Bronchial epithelial cell (primary cell): ENCODE data around the gene MRPL53. TPM values are rescaled to one million over a fixed set of nuclear protein-coding genes. Genes with fewer than 3 reads are reported as not detected.

Experiments used
- DNase-seq: peaks from one replicate; pipeline ENCODE4 v3.0.0-alpha.2; 2010; ENCODE audit warnings: low read depth
- FAIRE-seq: peaks from 2 replicates; lab custom pipeline; 2011; peaks lifted over from hg19 to GRCh38; lab: Jason Lieb, UNC
- H3K27me3 ChIP-seq: 2 replicates; pipeline ENCODE4 v1.5.1; 2011; ENCODE audit warnings: low read length; ENCODE audit not compliant: control insufficient read depth, insufficient read depth
- H3K36me3 ChIP-seq: 2 replicates; pipeline ENCODE4 v1.5.1; 2011; ENCODE audit warnings: low read length; ENCODE audit not compliant: control insufficient read depth, insufficient read depth
- H3K4me3 ChIP-seq: 2 replicates; pipeline ENCODE4 v1.5.1; 2011; ENCODE audit warnings: mild to moderate bottlenecking, low read depth, low read length, control low read depth
- total RNA-seq: library from RNA; depleted of rRNA; stranded (reverse); fragments of >200 nt; gene quantifications from 2 replicates; pipeline ENCODE4 v1.2.1, GENCODE V29; 2014
- TF ChIP-seq, protein P1 (sequence below): IDR thresholded peaks from 2 replicates; pipeline ENCODE4 v1.5.1; 2011; ENCODE audit warnings: mild to moderate bottlenecking, moderate library complexity, low read length, control low read depth, inconsistent platforms; ENCODE audit not compliant: insufficient read depth, severe bottlenecking

Gene MRPL53
- total RNA-seq, 1 donor from 2014 or later = 57.9 TPM

DNA sequence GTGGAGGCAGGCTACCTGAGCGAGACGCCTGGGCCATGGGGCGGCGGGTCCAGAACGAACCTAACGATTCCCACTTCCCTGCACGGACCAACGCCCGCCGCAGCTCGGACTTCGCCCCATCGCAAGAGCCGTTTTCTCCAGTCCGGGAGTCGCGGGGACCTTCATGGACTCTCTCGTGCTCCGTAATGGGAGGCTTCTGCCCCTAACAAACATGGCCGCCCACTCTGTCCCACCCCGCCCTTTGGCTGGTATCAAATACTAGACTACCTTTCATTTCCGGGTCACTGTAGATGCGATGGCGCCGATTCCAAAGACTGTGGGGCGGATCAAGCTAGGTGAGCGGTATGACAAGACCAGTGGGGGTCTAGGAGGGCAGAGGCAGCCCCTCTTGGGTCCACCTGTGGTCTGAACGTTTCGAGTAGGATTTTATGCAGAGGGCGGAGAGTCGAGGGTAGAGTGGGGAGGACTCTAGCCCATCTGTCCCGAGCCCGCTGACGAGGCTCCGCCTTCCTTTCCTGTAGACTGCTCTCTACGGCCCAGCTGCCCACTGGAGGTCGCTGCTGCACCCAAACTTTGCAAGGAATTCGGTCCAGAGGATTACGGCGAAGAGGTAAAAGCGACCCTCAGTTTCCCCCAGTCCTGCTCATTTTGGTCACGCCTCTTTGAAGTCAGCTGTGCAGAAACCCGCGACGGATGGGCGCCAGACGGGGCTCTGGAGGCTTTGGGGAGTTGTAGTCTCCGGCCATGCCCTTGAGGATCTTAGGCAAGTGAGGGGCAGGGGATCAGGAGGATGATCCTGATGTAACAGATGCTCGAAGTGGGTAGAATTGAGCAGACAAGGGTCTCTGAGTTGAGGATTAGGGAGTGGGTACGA lies 10.6 kb upstream of the MRPL53 start, which contains the start of the genes CCDC142 and TTC31:
CCDC142 (minus strand) TSS at position 198 of the 874 bp plus-strand sequence; CDS start at position 37, 161 bp downstream.
TTC31 (plus strand) TSS at position 281 of the 874 bp plus-strand sequence; CDS start at position 296, 15 bp downstream.
- Histone ChIP-seq H3K4me3 (peak within 1 kb of the TSS; percentile 91), H3K27me3 (no peaks in the 10 kb centered on the region), H3K36me3 (peaks cover 6% of the 10 kb centered on the region)
- FAIRE-seq = no peak
- TF ChIP-seq, protein P1, sequence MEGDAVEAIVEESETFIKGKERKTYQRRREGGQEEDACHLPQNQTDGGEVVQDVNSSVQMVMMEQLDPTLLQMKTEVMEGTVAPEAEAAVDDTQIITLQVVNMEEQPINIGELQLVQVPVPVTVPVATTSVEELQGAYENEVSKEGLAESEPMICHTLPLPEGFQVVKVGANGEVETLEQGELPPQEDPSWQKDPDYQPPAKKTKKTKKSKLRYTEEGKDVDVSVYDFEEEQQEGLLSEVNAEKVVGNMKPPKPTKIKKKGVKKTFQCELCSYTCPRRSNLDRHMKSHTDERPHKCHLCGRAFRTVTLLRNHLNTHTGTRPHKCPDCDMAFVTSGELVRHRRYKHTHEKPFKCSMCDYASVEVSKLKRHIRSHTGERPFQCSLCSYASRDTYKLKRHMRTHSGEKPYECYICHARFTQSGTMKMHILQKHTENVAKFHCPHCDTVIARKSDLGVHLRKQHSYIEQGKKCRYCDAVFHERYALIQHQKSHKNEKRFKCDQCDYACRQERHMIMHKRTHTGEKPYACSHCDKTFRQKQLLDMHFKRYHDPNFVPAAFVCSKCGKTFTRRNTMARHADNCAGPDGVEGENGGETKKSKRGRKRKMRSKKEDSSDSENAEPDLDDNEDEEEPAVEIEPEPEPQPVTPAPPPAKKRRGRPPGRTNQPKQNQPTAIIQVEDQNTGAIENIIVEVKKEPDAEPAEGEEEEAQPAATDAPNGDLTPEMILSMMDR = peak; percentile 95
- peak; percentile 89 for DNase-seq

DNA sequence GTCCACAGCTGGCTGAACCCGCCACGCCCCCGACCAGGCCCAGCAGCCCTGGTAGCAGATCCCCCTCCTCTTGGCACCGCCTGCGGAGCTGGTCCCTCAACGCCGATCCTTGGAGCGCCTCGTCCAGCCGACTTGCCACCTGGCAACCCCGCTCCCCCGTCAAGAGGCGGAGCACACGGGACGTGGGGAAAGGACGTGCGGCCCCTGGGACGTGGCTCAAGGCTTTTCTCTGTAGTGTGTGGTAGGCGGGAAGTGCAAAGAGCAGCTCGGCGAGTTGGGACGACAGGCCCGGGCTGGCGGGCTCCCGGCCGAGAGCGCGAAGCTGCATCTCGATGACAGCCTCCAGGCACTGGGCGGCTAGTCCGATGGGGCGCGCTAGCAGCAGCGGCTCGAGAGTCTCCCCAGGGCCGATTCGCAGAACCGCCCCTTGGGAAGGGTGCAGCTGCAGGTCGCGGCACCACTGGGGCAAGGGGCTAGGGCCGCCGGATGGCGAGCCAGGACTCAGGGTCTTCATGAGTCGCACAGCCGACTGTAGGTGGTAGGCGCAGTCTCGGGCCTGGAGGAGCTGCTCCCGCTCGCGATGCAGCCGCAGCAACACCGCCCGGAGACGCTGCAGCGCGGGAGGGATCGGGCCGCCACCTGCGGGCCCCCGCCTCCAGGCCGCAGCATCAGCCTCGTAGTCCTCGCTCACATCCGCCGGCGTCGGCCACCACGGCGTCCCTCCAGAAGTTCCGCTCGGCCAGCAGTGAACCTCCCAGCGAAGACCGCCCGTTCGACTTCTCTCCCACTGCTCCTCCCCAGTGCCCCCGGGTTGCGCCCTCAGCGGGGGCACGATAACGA lies 9.7 kb upstream of the MRPL53 start:
- TF ChIP-seq, protein P1 = no peak
- DNase-seq (peak; percentile 22), FAIRE-seq (no peak)
- Histone ChIP-seq H3K36me3 (peaks cover 6% of the 10 kb centered on the region), H3K4me3 (peak overlapping the region; percentile 91), H3K27me3 (no peaks in the 10 kb centered on the region)

DNA sequence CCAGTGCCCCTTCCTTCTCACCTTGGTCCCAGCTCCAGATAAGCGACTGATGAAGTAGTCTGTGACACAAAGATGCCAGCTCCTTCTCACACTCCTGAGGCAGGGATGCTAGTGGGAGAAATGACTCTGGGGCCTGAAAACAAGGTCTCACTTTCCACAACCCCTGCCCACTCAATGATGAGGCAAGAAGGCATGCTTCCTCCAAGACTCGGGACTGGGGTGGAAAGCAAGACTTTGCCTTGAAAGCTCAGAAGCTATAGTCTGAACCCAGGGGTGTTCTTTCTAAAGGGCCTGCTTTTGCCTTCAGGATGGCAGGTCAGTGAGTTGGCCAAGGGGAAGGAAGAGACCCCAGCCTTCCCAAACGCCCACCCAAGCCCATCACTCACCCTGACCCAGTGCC lies 9.0 kb upstream of the MRPL53 start:
- no peaks in the 10 kb centered on the region for H3K27me3 ChIP-seq
- FAIRE-seq (no peak), DNase-seq (no peak)
- H3K36me3 ChIP-seq = peaks cover 8% of the 10 kb centered on the region
- H3K4me3 ChIP-seq = peak overlapping the region; percentile 91
- TF ChIP-seq, protein P1 = no peak

DNA sequence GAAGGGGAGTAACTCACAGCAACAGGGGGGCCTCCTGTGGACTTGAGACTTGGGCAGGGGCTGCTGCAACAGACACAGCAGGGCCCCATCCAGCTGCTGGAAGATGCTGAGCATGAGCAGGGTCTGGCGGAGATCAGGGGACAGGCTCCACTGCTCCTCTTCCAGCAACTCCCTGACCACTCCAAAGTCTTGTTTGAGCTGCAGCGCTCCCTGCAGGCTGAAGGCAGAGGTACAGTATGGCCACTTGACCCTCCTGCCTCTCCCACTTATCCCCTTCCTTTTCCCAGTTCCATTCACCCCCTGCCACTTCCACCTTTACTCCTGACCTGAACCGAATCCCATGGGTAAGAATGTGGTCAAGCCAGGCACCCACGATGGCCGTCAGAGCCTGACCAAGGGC lies 2.4 kb upstream of the MRPL53 start:
- H3K27me3 ChIP-seq = no peaks in the 10 kb centered on the region
- H3K36me3 ChIP-seq = peaks cover 6% of the 10 kb centered on the region
- no peak for DNase-seq
- H3K4me3 ChIP-seq = no peak overlapping the region
- TF ChIP-seq, protein P1 = peak; percentile 44
- no peak for FAIRE-seq

DNA sequence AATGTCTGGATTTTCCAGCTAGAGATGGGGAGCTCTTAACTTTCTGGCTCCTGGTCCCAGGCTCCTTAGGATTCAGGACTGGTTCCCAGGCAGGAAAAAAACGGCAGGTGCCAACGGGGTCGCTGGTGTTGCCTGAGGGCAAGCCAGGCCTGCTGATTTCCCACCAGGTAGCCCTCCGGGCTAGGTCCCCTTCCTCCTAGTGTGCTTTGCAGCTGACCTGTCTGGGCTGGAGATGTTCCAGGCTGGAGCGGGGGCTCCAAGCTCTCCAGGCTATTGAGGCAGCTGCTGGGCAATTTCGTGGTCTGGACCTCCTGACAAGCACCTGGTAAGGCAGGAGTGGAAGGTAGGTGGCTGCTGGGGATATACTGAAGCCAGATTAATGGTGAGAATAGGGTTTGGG lies 2.0 kb upstream of the MRPL53 start:
- TF ChIP-seq, protein P1 = no peak
- DNase-seq = no peak
- peaks cover 6% of the 10 kb centered on the region for H3K36me3 ChIP-seq
- no peak overlapping the region for H3K4me3 ChIP-seq
- no peaks in the 10 kb centered on the region for H3K27me3 ChIP-seq
- no peak for FAIRE-seq
